SK-N-SH treated with all-trans-retinoic acid at 6 μM for 48 hours (cell line): ENCODE data around the gene PTPRD.

Source experiments
- BACH2 ChIP-seq: fragments of 250-450 bp; sonication (Bioruptor Pico); IDR thresholded peaks from 2 replicates; pipeline ENCODE4 v1.9.0; 2021; ENCODE audit warnings: mild to moderate bottlenecking, borderline replicate concordance
- CREB5 ChIP-seq: fragments of 250-450 bp; sonication (Bioruptor Pico); IDR thresholded peaks from 2 replicates; pipeline ENCODE4 v1.5.1; 2020; ENCODE audit warnings: low read depth, mild to moderate bottlenecking, moderate library complexity
- CSRNP3 ChIP-seq: fragments of 250-450 bp; sonication (Bioruptor Pico); IDR thresholded peaks from 2 replicates; pipeline ENCODE4 v1.5.1; 2021; ENCODE audit warnings: mild to moderate bottlenecking, moderate library complexity
- PATZ1 ChIP-seq: fragments of 250-450 bp; sonication (Bioruptor Pico); IDR thresholded peaks from 2 replicates; pipeline ENCODE4 v1.8.0; 2020; ENCODE audit warnings: mild to moderate bottlenecking, moderate library complexity, borderline replicate concordance
- RARB ChIP-seq: fragments of 250-450 bp; sonication (Bioruptor Pico); IDR thresholded peaks from 2 replicates; pipeline ENCODE4 v1.8.0; 2021; ENCODE audit warnings: mild to moderate bottlenecking, moderate library complexity
- ZFP30 ChIP-seq: fragments of 450-650 bp; formaldehyde crosslinking; IDR thresholded peaks from 2 replicates; pipeline ENCODE4 v1.5.0; 2022; ENCODE audit warnings: mild to moderate bottlenecking, moderate library complexity

- TF ChIP-seq CSRNP3, result no peak
- TF ChIP-seq CREB5 (CRISPR knock-in tag), result no peak
- TF ChIP-seq RARB, result no peak
- TF ChIP-seq ZFP30 (CRISPR knock-in tag), result no peak
- TF ChIP-seq PATZ1 (CRISPR knock-in tag), result no peak
- TF ChIP-seq BACH2 (CRISPR knock-in tag), result no peak
Measured at GRCh38 chr9:9718691-9719090, 894.1 kb downstream of the PTPRD start.
